OCI-LY7 (cell line): ENCODE results near the gene PRRX1. TPM values are rescaled to one million over a fixed set of nuclear protein-coding genes. Genes with fewer than 3 reads are reported as not detected.

Source experiments
- BruUV-seq: library from RNA; stranded (reverse); fragments of 400-500 nt; replicated peaks from 2 replicates; lab custom pipeline; 2021; lab: Mats Ljungman, UMichigan
- CTCF ChIA-PET: fragments of 300-600 bp; sonication (Branson Sonifier 250); formaldehyde crosslinking; loops from one replicate; lab custom pipeline; 2022; ENCODE audit warnings: antibody characterized with exemption; ENCODE audit not compliant: unreplicated experiment; lab: Charles Lee
- POLR2A ChIA-PET: fragments of 300-600 bp; sonication (Branson Sonifier 250); formaldehyde crosslinking; loops from one replicate; lab custom pipeline; 2022; ENCODE audit warnings: antibody characterized with exemption; lab: Charles Lee
- DNase-seq: peaks from one replicate; pipeline ENCODE4 v3.0.0-alpha.2; 2015; ENCODE audit warnings: low spot score
- H2AFZ ChIP-seq: fragments of 200-600 bp; sonication (generic), shearing (Covaris generic); 2 replicates; pipeline ENCODE4 v1.6.1; 2014; ENCODE audit warnings: mild to moderate bottlenecking, antibody characterized with exemption, low read length, moderate library complexity
- H3K27ac ChIP-seq: fragments of 200-600 bp; sonication (generic); 2 replicates; pipeline ENCODE4 v1.5.1; 2014; ENCODE audit warnings: mixed run types, low read depth, mild to moderate bottlenecking, moderate library complexity, low read length, inconsistent platforms; ENCODE audit not compliant: poor library complexity, severe bottlenecking
- H3K36me3 ChIP-seq: fragments of 200-600 bp; sonication (generic); 2 replicates; pipeline ENCODE4 v1.6.1; 2014; ENCODE audit warnings: mild to moderate bottlenecking, antibody characterized with exemption, low read length, moderate library complexity, mixed read lengths; ENCODE audit not compliant: insufficient read depth
- H3K4me1 ChIP-seq: fragments of 200-600 bp; sonication (generic); 2 replicates; pipeline ENCODE4 v1.5.1; 2014; ENCODE audit warnings: mild to moderate bottlenecking, low read length; ENCODE audit not compliant: insufficient read depth, poor library complexity, severe bottlenecking
- H3K4me2 ChIP-seq: fragments of 200-600 bp; sonication (generic); 2 replicates; pipeline ENCODE4 v1.6.1; 2014; ENCODE audit warnings: mild to moderate bottlenecking, low read length
- H3K4me3 ChIP-seq: fragments of 200-600 bp; sonication (generic); 2 replicates; pipeline ENCODE4 v1.5.1; 2014; ENCODE audit warnings: mild to moderate bottlenecking, low read depth, low read length; ENCODE audit not compliant: poor library complexity, severe bottlenecking
- H3K79me2 ChIP-seq: fragments of 200-600 bp; sonication (generic); 2 replicates; pipeline ENCODE4 v1.6.1; 2016; ENCODE audit warnings: low read depth, mild to moderate bottlenecking, low read length, moderate library complexity, mixed read lengths; ENCODE audit not compliant: insufficient read depth
- H3K9me2 ChIP-seq: fragments of 200-600 bp; sonication (generic); 2 replicates; pipeline ENCODE4 v1.6.1; 2016; ENCODE audit warnings: mild to moderate bottlenecking, low read length, mixed read lengths; ENCODE audit not compliant: insufficient read depth
- H3K9me3 ChIP-seq: fragments of 200-600 bp; sonication (generic); 2 replicates; pipeline ENCODE4 v1.6.1; 2014; ENCODE audit warnings: mild to moderate bottlenecking, mixed run types, low read length, mixed read lengths
- H4K20me1 ChIP-seq: fragments of 200-600 bp; sonication (generic); 2 replicates; pipeline ENCODE4 v1.6.1; 2014; ENCODE audit warnings: mild to moderate bottlenecking, antibody characterized with exemption, low read length, moderate library complexity, mixed read lengths; ENCODE audit not compliant: insufficient read depth
- EZH2phosphoT487 ChIP-seq: fragments of 200-600 bp; sonication (generic); IDR thresholded peaks from 2 replicates; pipeline ENCODE4 v1.6.1; 2018; ENCODE audit warnings: low read depth, borderline replicate concordance, mild to moderate bottlenecking, mixed run types, antibody characterized with exemption, low read length, moderate library complexity, mixed read lengths
- intact Hi-C: fragments of 100-400 bp; cut with micrococcal nuclease; formaldehyde crosslinking; loops from one replicate; pipeline ENCODE4 v1.10.0; 2022; ENCODE audit not compliant: unreplicated experiment
- total RNA-seq, 2 experiments: library from RNA; depleted of rRNA in 1 of 2; stranded (reverse); fragments of >200 nt in 1 of 2; shearing (Covaris generic) in 1 of 2; gene quantifications; 2 replicates each; pipeline ENCODE4 v1.2.3, GENCODE V29; 2014 to 2022
- TF ChIP-seq, protein P1 (sequence below): fragments of 200-600 bp; sonication (generic); conservative IDR thresholded peaks from 2 replicates; pipeline ENCODE4 v1.5.1; 2014; ENCODE audit warnings: mild to moderate bottlenecking, antibody characterized with exemption, low read length, moderate library complexity, mixed read lengths

Gene PRRX1
- total RNA-seq, 2 experiments from 2014 or later, result not detected

- no peaks in the 10 kb centered on the region for H3K9me3 ChIP-seq
- POLR2A ChIA-PET, result no interaction called here
- no peaks in the 10 kb centered on the region for H3K36me3 ChIP-seq
- H3K4me3 ChIP-seq, result no peak overlapping the region
- no peak for DNase-seq
- no peaks in the 10 kb centered on the region for H3K79me2 ChIP-seq
- no peak overlapping the region for H2AFZ ChIP-seq
- no TSS peak for BruUV-seq
- intact Hi-C loops, result loop anchor here (10.0 kb wide), 2 partner anchors 544 to 634 kb away; partner anchors contain the start of gene FMO4
- H3K4me1 ChIP-seq, result no peaks in the 10 kb centered on the region
- CTCF ChIA-PET, result no interaction called here
- TF ChIP-seq, protein P1, sequence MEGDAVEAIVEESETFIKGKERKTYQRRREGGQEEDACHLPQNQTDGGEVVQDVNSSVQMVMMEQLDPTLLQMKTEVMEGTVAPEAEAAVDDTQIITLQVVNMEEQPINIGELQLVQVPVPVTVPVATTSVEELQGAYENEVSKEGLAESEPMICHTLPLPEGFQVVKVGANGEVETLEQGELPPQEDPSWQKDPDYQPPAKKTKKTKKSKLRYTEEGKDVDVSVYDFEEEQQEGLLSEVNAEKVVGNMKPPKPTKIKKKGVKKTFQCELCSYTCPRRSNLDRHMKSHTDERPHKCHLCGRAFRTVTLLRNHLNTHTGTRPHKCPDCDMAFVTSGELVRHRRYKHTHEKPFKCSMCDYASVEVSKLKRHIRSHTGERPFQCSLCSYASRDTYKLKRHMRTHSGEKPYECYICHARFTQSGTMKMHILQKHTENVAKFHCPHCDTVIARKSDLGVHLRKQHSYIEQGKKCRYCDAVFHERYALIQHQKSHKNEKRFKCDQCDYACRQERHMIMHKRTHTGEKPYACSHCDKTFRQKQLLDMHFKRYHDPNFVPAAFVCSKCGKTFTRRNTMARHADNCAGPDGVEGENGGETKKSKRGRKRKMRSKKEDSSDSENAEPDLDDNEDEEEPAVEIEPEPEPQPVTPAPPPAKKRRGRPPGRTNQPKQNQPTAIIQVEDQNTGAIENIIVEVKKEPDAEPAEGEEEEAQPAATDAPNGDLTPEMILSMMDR, result no peak
- no peak for TF ChIP-seq EZH2phosphoT487
- no peak overlapping the region for H3K27ac ChIP-seq
- H3K9me2 ChIP-seq, result no peaks in the 10 kb centered on the region
- no peaks in the 10 kb centered on the region for H4K20me1 ChIP-seq
- H3K4me2 ChIP-seq, result no peak overlapping the region
Observed at GRCh38 chr1:170680428-170680827, 16.5 kb downstream of the PRRX1 start.

GRCh38 chr1:170682169-170682568, 18.2 kb downstream of the PRRX1 start:
- no TSS peak for BruUV-seq
- Histone ChIP-seq H4K20me1 (no peaks in the 10 kb centered on the region), H3K27ac (no peak overlapping the region), H3K4me2 (no peak overlapping the region), H3K4me3 (no peak overlapping the region), H3K36me3 (no peaks in the 10 kb centered on the region), H2AFZ (no peak overlapping the region), H3K4me1 (no peaks in the 10 kb centered on the region), H3K9me3 (no peaks in the 10 kb centered on the region), H3K79me2 (no peaks in the 10 kb centered on the region), H3K9me2 (no peaks in the 10 kb centered on the region)
- no peak for DNase-seq
- intact Hi-C loops, result loop anchor here (10.0 kb wide), 2 partner anchors 543 to 633 kb away; partner anchors contain the start of gene FMO4
- TF ChIP-seq, protein P1, result no peak
- no peak for TF ChIP-seq EZH2phosphoT487
- ChIA-PET POLR2A (no interaction called here), CTCF (no interaction called here)

- Histone ChIP-seq H3K4me3 (no peak overlapping the region), H3K27ac (no peak overlapping the region), H2AFZ (no peak overlapping the region), H3K9me2 (no peaks in the 10 kb centered on the region), H3K4me2 (no peak overlapping the region), H3K79me2 (no peaks in the 10 kb centered on the region), H3K36me3 (no peaks in the 10 kb centered on the region), H3K9me3 (no peaks in the 10 kb centered on the region), H4K20me1 (no peaks in the 10 kb centered on the region), H3K4me1 (no peaks in the 10 kb centered on the region)
- no peak for TF ChIP-seq EZH2phosphoT487
- TF ChIP-seq, protein P1, result no peak
- ChIA-PET POLR2A (no interaction called here), CTCF (no interaction called here)
- DNase-seq, result no peak
- intact Hi-C loops, result loop anchor here (10.0 kb wide), 2 partner anchors 542 to 632 kb away; partner anchors contain the start of gene FMO4
- no TSS peak for BruUV-seq
Observed at GRCh38 chr1:170682809-170683208, 18.9 kb downstream of the PRRX1 start.
